ENCODE results near the gene KRTAP2-1.
"Not testable (repeated sequence)": the region's sequence is repeated elsewhere in the genome, so short reads cannot be mapped to it uniquely, and the experiment has no call there.

Gene KRTAP2-1

DNA sequence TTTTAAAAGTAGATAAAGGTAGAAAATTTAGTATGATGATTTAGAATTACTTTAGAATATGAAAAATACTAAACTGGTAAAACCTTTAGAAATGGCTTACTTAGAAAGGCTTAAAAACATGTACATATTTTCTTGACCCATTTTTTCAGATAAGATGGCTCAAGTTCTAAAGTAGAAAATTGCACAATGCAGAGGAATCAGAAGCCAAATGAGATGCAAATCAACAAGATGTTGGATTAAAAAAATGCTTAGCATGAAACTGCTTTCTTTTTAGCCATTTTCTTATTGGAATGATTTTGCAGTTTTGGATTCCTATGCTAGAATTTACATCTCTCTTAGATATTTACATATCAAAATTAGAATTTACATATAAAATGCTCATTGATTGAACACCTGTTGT, 36.7 kb downstream of the KRTAP2-1 start:
- no peak for DNase-seq

- DNase-seq = no peak
These were observed 37.2 kb downstream of the KRTAP2-1 start for GRCh38 chr17:41009936-41010335.

DNA sequence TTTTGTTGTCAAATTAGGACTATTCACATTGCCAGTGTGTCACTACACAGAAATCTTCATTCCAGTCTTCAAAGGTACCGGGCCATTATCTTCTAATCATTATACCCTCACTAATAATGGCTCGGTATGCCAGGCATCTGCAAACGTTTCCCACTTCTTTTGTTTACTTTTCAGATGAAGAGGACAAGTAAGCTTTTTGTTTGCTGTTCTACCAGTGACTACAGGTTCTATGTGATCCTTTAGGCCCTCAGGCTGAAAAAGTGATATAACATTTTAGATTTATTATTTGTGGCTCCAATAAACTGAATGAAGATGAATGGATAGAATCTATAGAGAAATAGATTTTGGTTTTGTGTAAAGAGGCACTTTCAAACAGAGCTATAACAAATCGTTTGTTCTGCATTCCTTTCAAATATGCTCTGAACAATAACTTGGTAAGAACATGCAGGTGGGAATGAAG, 37.8 kb downstream of the KRTAP2-1 start:
- DNase-seq = no peak

GRCh38 chr17:41008811-41009210, 38.3 kb downstream of the KRTAP2-1 start, which contains the start of gene KRTAP3-1:
Gene KRTAP3-1, minus strand, starts transcription at chr17:41009128. Its CDS starts 54 bp downstream, at chr17:41009074.
- DNase-seq = no peak

- DNase-seq = no peak
These were observed 42.7 kb downstream of the KRTAP2-1 start for GRCh38 chr17:41004397-41004796.

DNA sequence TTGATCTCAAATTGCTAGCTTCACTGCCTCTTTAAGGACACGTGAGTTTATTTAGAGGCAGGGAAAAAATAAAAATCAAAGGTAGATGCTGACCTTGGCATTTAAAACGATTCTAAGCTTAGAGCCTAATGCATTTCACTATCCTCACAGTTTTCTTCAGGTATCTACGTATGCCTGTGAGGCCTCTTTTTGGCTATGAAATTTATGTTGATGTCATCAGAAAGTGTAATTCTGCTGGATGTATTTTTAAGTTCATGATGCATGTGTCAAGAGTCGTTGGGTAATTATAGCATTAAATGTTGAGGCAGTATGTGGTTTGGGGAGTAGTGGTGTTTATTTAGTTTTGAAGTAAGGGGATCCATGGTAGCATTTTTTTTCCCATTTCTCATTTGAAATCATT, 43.2 kb downstream of the KRTAP2-1 start:
- DNase-seq = no peak

DNA sequence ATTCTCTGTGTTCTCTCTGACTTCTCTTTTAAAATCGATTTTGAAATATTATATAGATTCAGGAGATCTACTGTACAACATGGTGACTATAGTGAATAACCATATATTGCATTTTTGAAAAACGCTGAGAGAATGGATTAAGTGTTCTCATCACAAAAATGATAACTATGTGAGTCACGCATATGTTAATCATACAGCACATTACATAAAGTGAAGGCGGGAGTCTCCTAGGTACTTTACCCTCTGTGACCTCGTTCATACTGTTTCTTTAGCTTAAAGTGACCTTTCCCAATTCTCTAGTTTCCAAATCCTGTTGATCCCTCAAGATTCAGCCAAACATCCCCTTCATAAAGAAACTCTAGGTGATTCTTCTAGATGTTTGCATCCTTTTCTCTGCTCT, 44.3 kb downstream of the KRTAP2-1 start:
- no peak for DNase-seq

GRCh38 chr17:41001795-41002194, 45.3 kb downstream of the KRTAP2-1 start:
- no peak for DNase-seq

DNA sequence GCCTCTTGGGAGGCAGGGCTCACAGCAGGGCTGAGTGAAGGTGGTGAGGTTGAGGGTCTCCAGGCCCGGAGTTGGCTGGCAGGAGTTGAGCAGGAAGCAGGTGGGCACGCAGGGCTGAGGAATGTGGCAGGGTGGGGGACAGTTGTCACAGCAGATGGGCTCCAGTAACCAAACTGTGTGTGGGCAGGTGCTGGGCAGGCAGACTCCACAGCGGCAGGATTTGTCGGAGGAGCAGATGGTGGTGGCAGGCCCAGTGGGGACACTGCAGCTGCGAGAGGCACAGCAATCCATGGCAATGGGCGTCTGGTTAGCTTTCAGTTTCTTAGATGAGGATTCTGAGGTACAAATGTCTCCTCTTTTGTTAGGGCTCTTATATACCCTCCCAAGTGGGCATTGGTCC, 47.6 kb downstream of the KRTAP2-1 start, which contains the start of gene KRTAP3-2:
Gene KRTAP3-2, minus strand, starts transcription at position 344 of the 400 bp plus-strand sequence. Its CDS starts 53 bp downstream, at position 291.
- not testable (repeated sequence) for DNase-seq

DNA sequence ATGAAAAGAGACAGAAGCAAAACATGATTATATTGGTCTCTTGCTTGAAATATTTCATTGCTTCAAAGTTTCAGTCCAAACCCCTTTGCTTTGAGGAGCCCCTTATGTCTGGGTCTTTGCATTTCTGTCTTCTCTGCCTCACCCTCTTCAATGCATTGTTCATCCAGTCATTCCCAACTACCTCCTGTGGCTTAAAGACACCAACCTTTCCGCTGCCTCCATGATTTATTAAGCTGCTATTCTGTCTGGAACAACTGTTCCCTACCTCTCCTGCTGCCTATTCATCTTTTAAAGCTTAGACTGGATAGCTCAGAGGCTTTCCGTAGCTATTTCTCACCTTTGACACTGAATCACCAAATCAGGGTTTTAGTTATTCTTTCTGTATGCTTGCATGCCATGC, 49.8 kb downstream of the KRTAP2-1 start:
- DNase-seq = no peak

DNA sequence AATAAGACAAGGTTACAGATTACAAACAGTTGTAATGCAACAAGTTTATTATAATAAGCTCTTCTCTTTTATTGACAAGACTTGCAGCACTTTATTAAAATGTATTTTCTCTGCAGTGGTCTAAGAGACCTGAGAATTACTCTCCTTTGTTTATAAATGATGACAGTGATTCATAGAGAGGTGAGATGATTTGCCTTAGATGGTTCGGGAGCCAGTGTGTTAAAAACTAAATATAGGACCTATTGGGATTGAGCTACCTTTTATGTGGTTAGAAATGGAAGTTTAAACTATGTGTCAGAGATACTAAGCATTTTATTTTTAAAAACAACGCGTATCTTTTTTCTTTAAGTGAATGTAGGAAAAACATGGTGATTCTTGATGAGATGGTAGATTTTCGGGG, 50.3 kb downstream of the KRTAP2-1 start:
- DNase-seq = no peak
